GM23248 (cell line): Measurements from ENCODE around the gene CMTM5.
"Not testable (repeated sequence)": the region's sequence is repeated elsewhere in the genome, so short reads cannot be mapped to it uniquely, and the experiment has no call there.

ENCODE experiments used
- EZH2 ChIP-seq: fragments of 200-600 bp; sonication (generic); IDR thresholded peaks from 2 replicates; pipeline ENCODE4 v1.6.1; 2018; ENCODE audit warnings: antibody characterized with exemption, mild to moderate bottlenecking; ENCODE audit not compliant: insufficient read depth, poor library complexity, severe bottlenecking
- EZH2phosphoT487 ChIP-seq: fragments of 200-600 bp; sonication (generic); IDR thresholded peaks from 2 replicates; pipeline ENCODE4 v1.6.1; 2018; ENCODE audit warnings: antibody characterized with exemption, moderate library complexity, mild to moderate bottlenecking, low read depth; ENCODE audit not compliant: insufficient read depth

- not testable (repeated sequence) for TF ChIP-seq EZH2, EZH2phosphoT487
Measured at GRCh38 chr14:23400496-23401149, 23.8 kb downstream of the CMTM5 start.
